GM19328 (cell line): Measurements from ENCODE around the gene HCFC2.

Experiments
- ATAC-seq: cut with Tn5 transposase; IDR thresholded peaks from one replicate; pipeline ENCODE4 v1.9.1; 2021; ENCODE audit warnings: mild to moderate bottlenecking, moderate library complexity; ENCODE audit not compliant: unreplicated experiment

The HCFC2 gene

GRCh38 chr12:104152685-104153241, 88.4 kb downstream of the HCFC2 start:
- ATAC-seq: no peak

GRCh38 chr12:104154286-104154685, 90.0 kb downstream of the HCFC2 start:
- ATAC-seq: no peak

GRCh38 chr12:104154806-104155205, 90.5 kb downstream of the HCFC2 start:
- no peak for ATAC-seq
